ENCODE results near the gene RNF32. TPM values are rescaled to one million over a fixed set of nuclear protein-coding genes. Genes with fewer than 3 reads are reported as not detected.

The RNF32 gene
- polyA plus RNA-seq, 3 donors, result 0.03 to 0.13 TPM; not detected in 1

DNA sequence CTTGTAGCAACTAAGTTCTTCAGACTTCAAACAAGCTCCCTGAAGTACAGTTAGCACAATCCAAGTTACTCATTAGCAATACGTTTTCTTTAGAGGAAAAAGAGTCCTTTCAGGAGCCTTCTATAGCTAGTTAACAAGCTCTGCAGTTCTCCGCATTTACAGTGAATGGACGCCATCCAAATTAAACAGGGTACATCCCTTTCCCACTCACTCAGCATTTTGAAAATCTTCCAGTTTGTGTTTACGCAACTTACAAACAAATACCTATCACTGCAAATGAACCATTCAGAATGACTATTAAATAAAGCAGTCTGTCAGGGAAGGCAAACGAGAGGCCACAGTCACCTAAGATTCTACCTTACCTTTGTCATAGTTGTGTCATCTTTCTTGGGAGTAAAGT lies 84.5 kb downstream of the RNF32 start:
- H3K27ac ChIP-seq (ENCODE audit: low read depth in 1 of 2, low read length in 2 of 2), result no peak overlapping the region
- no peak for DNase-seq
- H3K27me3 ChIP-seq (ENCODE audit: control insufficient read depth in 2 of 2, insufficient read depth in 2 of 2, low read length in 2 of 2), result no peaks in the 10 kb centered on the region
- H3K4me1 ChIP-seq (ENCODE audit: control insufficient read depth in 1 of 2, insufficient read depth in 2 of 2, low read length in 2 of 2), result no peaks in the 10 kb centered on the region
- H4K20me1 ChIP-seq (ENCODE audit: insufficient read depth, low read length), result no peaks in the 10 kb centered on the region
- intact Hi-C loops (cut with micrococcal nuclease), result no loop called here
- H3K36me3 Mint-ChIP-seq, result peaks cover 21 to 28% of the 10 kb centered on the region in 2 donors
- peaks cover 4 to 27% of the 10 kb centered on the region in 2 donors for H3K36me3 ChIP-seq (replicated peaks in 1 of 2; ENCODE audit: control insufficient read depth in 1 of 2, insufficient read depth in 2 of 2, low read length in 2 of 2)
- no peak overlapping the region for H3K4me2 ChIP-seq (replicated peaks; ENCODE audit: extremely low read depth, low read length, poor library complexity, severe bottlenecking)
- no peaks in the 10 kb centered on the region for H3K79me2 ChIP-seq (ENCODE audit: insufficient read depth, low read length)
- H3K4me3 ChIP-seq (replicated peaks in 1 of 3; ENCODE audit: low read depth in 2 of 3, low read length in 3 of 3), result no peak overlapping the region
- H3K9me3 ChIP-seq (replicated peaks in 1 of 2; ENCODE audit: control insufficient read depth in 1 of 2, insufficient read depth in 1 of 2, low read length in 2 of 2), result no peaks in the 10 kb centered on the region
- H3K27ac Mint-ChIP-seq, result no peak overlapping the region
- H3K4me1 Mint-ChIP-seq, result peaks cover 7% of the 10 kb centered on the region
- TF ChIP-seq, protein P1, sequence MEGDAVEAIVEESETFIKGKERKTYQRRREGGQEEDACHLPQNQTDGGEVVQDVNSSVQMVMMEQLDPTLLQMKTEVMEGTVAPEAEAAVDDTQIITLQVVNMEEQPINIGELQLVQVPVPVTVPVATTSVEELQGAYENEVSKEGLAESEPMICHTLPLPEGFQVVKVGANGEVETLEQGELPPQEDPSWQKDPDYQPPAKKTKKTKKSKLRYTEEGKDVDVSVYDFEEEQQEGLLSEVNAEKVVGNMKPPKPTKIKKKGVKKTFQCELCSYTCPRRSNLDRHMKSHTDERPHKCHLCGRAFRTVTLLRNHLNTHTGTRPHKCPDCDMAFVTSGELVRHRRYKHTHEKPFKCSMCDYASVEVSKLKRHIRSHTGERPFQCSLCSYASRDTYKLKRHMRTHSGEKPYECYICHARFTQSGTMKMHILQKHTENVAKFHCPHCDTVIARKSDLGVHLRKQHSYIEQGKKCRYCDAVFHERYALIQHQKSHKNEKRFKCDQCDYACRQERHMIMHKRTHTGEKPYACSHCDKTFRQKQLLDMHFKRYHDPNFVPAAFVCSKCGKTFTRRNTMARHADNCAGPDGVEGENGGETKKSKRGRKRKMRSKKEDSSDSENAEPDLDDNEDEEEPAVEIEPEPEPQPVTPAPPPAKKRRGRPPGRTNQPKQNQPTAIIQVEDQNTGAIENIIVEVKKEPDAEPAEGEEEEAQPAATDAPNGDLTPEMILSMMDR (IDR thresholded peaks at IDR 0.05), result no peak
- H3K9me3 Mint-ChIP-seq, result no peaks in the 10 kb centered on the region
- H2AFZ ChIP-seq (ENCODE audit: insufficient read depth, low read depth, low read length, poor library complexity, severe bottlenecking), result no peak overlapping the region
- no peaks in the 10 kb centered on the region for H3K27me3 Mint-ChIP-seq (ENCODE audit: low read depth in 3 of 3)
- H3K9ac ChIP-seq (ENCODE audit: insufficient read depth, low read length, poor library complexity, severe bottlenecking), result no peak overlapping the region
- H3K4me3 Mint-ChIP-seq, result no peak overlapping the region
- 100% methylated on average over 4 of the region's 5 CpGs for WGBS (ENCODE audit: insufficient coverage)

DNA sequence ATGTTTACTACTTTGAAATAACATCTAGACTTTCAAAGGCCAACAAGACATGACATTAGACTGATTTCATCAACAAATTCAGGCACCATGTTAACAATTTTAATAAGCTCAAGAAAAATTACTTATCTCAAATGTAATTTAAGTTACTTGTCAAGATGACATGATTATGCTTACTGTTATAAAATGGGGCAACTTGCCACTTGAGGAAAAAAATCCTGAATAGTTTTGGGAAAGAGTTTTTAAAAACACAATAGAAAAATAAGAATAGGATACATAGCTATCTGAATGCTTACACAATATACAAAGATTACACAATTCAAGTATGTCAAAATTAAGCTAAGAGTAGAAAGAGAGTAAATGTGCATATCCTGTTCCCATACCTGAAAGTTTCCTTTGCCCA lies 85.4 kb downstream of the RNF32 start:
- no peak overlapping the region for H3K4me3 Mint-ChIP-seq
- H4K20me1 ChIP-seq (ENCODE audit: insufficient read depth, low read length), result no peaks in the 10 kb centered on the region
- H3K79me2 ChIP-seq (ENCODE audit: insufficient read depth, low read length), result no peaks in the 10 kb centered on the region
- H3K36me3 Mint-ChIP-seq, result peaks cover 25 to 26% of the 10 kb centered on the region in 2 donors
- DNase-seq, result no peak
- no peak overlapping the region for H2AFZ ChIP-seq (ENCODE audit: insufficient read depth, low read depth, low read length, poor library complexity, severe bottlenecking)
- no peaks in the 10 kb centered on the region for H3K27me3 ChIP-seq (ENCODE audit: control insufficient read depth in 2 of 2, insufficient read depth in 2 of 2, low read length in 2 of 2)
- peaks cover 7% of the 10 kb centered on the region for H3K4me1 Mint-ChIP-seq
- H3K27ac Mint-ChIP-seq, result no peak overlapping the region
- H3K4me2 ChIP-seq (replicated peaks; ENCODE audit: extremely low read depth, low read length, poor library complexity, severe bottlenecking), result no peak overlapping the region
- peaks cover 0 to 2% (median 0%) of the 10 kb centered on the region in 7 donors for H3K9me3 Mint-ChIP-seq
- H3K9me3 ChIP-seq (replicated peaks in 1 of 2; ENCODE audit: control insufficient read depth in 1 of 2, insufficient read depth in 1 of 2, low read length in 2 of 2), result no peaks in the 10 kb centered on the region
- no peaks in the 10 kb centered on the region for H3K4me1 ChIP-seq (ENCODE audit: control insufficient read depth in 1 of 2, insufficient read depth in 2 of 2, low read length in 2 of 2)
- no peak overlapping the region for H3K9ac ChIP-seq (ENCODE audit: insufficient read depth, low read length, poor library complexity, severe bottlenecking)
- H3K4me3 ChIP-seq (replicated peaks in 1 of 3; ENCODE audit: low read depth in 2 of 3, low read length in 3 of 3), result no peak overlapping the region
- no peaks in the 10 kb centered on the region for H3K27me3 Mint-ChIP-seq (ENCODE audit: low read depth in 3 of 3)
- intact Hi-C loops (cut with micrococcal nuclease), result no loop called here
- no peak overlapping the region for H3K27ac ChIP-seq (ENCODE audit: low read depth in 1 of 2, low read length in 2 of 2)
- H3K36me3 ChIP-seq (replicated peaks in 1 of 2; ENCODE audit: control insufficient read depth in 1 of 2, insufficient read depth in 2 of 2, low read length in 2 of 2), result peaks cover 4 to 27% of the 10 kb centered on the region in 2 donors
- TF ChIP-seq, protein P1 (IDR thresholded peaks at IDR 0.05), result no peak
